ENCODE measurements around the gene SOAT2.

DNA sequence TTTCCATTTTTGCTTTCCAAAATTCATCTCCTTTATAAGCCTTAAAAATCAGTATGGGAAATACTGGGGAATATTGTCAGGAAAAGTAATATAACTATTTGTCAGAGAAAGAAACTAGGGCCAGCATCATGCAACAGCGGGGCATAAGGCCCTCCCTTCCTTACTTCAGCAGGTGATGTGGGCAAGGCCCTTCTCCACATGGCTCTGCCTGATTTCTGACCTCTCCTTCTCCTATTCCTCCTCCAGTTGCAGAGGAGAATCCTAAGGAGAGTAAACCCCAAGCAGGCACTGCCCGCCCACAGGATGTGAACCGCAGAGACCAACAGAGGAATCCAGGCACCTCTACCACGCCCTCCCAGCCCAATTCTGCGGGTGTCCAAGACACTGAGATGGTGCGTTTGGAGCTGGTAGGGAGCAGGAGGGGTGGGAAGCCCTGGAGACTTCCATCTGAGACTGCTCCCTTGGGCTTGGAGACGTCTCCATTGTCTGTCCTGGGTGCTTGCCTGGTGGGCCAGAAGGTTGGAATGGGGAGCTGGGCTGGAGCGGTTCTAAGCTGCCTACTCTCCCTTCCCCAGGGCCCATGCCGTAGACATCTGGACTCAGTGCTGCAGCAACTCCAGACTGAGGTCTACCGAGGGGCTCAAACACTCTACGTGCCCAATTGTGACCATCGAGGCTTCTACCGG is 2.7 kb upstream of the SOAT2 start:
- TF ChIP-seq, protein P1, sequence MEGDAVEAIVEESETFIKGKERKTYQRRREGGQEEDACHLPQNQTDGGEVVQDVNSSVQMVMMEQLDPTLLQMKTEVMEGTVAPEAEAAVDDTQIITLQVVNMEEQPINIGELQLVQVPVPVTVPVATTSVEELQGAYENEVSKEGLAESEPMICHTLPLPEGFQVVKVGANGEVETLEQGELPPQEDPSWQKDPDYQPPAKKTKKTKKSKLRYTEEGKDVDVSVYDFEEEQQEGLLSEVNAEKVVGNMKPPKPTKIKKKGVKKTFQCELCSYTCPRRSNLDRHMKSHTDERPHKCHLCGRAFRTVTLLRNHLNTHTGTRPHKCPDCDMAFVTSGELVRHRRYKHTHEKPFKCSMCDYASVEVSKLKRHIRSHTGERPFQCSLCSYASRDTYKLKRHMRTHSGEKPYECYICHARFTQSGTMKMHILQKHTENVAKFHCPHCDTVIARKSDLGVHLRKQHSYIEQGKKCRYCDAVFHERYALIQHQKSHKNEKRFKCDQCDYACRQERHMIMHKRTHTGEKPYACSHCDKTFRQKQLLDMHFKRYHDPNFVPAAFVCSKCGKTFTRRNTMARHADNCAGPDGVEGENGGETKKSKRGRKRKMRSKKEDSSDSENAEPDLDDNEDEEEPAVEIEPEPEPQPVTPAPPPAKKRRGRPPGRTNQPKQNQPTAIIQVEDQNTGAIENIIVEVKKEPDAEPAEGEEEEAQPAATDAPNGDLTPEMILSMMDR (IDR thresholded peaks at IDR 0.05): no peak
- TF ChIP-seq POLR2A (IDR thresholded peaks at IDR 0.05): no peak
